GM21576 (cell line): ENCODE data around the gene ABCA13.
"Not testable (repeated sequence)": the region's sequence is repeated elsewhere in the genome, so short reads cannot be mapped to it uniquely, and the experiment has no call there.

Source experiments
- ATAC-seq: cut with Tn5 transposase; IDR thresholded peaks from one replicate; pipeline ENCODE4 v1.9.1; 2021; ENCODE audit warnings: mild to moderate bottlenecking, moderate library complexity; ENCODE audit not compliant: unreplicated experiment

The ABCA13 gene

DNA sequence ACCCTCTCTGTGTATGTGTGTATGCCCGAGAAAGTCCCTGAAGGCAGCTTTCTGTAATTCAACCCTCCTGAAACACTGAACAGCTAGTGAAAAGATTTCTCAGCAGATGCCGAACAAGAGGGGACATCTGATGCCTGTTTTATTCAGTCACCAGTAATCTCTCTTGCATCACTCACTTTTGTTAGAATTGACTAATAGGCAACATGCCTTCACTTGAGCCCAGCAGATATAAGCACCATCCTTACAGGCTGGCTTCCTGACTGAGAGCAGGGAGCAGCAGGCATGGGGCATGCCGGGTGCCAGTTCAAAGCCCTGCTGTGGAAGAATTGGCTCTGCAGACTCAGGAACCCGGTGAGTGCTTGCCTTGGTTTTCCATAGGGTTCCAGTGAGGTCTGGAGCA, at the start of gene ABCA13:
ABCA13 (plus strand) TSS at position 257 of the 400 bp plus-strand sequence; CDS start at position 283, 26 bp downstream.
- ATAC-seq = no peak

- no peak for ATAC-seq
Observed at GRCh38 chr7:48126037-48126436, 45.2 kb upstream of the ABCA13 start.

DNA sequence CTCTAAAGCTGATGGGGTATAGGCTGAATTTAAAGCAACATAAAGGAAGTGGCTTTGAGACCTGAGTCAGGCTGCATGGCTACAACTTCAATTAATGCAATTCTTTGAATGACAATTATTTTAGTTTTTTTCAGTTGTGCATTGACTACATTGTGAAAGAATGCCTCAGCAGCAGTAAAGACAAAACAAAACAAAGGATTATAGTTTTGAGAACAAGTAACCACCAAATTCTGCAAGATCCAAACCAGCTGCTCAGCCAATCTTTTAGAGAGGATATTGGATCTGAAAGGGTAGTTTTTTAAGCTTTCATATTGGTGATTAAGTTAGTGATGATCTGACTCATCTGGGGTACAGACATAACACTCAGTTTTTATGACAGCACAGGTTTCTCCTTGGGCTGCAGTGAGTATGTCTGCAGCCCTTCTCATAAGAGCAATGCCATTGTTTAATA, 40.6 kb upstream of the ABCA13 start:
- no peak for ATAC-seq

- no peak for ATAC-seq
Observed at GRCh38 chr7:48132792-48133191, 38.5 kb upstream of the ABCA13 start.

DNA sequence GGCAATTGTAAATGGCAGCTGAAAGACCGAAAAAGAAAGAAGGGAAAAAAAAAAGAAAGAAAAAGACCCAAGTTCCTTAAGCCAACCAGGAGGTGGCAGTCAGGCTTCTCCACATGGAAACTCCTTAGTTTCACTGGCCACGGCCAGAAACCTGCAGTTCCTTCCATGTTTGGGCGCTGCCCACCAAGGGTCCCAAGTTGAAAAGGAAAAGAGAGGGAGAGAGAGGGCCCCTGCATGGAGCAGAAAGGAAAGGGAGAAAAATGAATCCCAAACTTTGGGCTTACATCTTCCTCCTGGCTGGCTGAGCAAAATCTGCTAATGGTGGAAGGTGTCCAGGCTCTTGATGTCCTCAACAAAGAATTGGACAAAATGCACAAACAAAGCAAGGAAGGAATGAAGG, 31.8 kb upstream of the ABCA13 start:
- ATAC-seq = no peak

GRCh38 chr7:48140001-48140681, 31.1 kb upstream of the ABCA13 start:
- no peak for ATAC-seq

- no peak for ATAC-seq
Observed at GRCh38 chr7:48141521-48141920, 29.7 kb upstream of the ABCA13 start.

- ATAC-seq = no peak
Observed at GRCh38 chr7:48144291-48144768, 26.9 kb upstream of the ABCA13 start.

DNA sequence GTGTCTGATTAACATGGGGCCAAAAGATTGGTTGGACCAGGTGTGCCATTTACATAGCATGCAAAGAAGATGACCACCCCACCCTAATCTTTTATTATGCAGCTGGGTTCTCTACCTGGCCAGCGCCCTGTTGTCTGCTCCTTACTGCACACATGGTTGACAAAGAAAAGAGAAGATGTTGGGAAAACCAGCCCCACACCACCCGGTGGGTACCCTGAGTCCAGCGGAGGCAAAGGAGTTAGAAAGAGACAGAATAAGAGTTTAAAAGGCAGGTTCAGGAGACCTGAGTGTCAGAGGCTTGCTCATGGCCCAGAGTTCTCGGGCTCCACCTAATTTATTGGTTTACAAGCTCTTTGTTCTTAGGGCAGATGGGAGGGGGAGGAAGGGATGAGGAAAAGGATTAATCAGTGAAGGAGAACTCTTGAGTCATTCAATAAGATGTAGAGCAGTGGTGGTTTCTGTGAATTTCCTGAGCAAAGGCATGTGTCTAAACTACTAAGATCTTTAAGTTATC, 24.1 kb upstream of the ABCA13 start:
- no peak for ATAC-seq

DNA sequence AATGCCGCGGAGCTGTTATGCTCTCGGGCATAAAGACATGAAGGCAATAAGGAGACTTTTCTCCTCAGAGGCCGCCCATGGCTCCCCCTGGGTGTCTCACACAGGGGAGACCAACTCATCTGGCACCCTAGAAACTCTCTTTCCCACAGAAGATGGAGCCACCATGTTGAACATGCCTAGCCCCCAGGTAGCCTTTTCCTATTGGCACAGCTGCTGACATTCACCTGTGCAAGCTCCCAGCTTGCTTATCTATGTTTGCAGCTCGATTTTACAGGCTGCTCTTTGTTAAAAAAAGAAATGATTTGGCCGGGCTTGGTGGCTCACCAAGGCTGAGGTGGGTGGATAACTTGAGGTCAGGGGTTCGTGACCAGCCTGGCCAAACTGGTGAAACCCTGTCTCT, 23.6 kb upstream of the ABCA13 start:
- ATAC-seq = not testable (repeated sequence)

GRCh38 chr7:48148311-48148710, 22.9 kb upstream of the ABCA13 start:
- no peak for ATAC-seq

GRCh38 chr7:48149058-48149457, 22.2 kb upstream of the ABCA13 start:
- no peak for ATAC-seq

DNA sequence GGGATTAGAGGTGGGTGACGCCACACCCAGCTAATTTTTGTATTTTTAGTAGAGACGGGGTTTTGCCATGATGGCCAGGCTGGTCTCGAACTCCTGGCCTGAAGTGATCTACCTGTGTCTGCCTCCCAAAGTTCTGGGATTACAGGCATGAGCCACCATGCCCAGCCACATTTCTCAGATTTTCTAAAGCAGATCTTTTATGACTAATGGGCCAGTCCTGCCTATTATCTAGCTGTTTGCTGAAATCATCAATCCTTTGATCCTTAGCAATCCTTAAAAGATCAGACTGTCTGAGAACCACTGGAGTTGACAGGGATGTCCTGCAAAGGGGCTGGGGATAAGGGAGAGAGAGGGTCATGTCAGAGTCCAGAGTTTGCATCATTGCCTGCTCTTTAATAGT, 21.2 kb upstream of the ABCA13 start:
- ATAC-seq = no peak

DNA sequence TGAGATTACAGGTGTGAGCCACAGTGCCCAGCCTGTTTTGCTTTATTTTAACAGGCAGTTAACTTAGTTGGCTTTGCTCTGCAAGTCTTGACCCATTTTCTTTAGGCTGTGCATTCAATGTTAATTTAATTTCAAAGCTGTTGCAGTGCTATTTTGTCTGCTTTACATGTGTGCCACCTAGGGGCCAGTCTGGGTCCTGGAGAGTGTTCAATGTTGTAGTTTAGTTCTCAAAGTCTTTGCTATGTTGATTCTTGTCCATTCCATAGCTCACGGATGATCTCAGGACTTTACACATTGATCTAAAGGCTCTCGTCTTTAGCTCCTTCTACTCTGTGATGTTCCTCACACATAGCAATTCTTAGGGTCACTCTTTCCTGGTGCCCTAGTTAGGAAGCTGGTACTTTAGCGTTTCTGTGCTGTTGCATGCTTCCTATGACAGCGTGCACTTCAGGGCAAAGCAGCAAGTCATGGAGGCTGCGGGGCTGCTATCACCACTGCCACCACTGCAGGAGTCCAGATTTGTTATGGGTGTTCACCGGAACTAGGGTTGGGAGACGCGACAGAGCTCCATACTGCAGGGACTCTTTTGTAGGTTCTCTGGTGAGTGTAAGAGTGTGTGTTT, 16.4 kb upstream of the ABCA13 start:
- no peak for ATAC-seq

DNA sequence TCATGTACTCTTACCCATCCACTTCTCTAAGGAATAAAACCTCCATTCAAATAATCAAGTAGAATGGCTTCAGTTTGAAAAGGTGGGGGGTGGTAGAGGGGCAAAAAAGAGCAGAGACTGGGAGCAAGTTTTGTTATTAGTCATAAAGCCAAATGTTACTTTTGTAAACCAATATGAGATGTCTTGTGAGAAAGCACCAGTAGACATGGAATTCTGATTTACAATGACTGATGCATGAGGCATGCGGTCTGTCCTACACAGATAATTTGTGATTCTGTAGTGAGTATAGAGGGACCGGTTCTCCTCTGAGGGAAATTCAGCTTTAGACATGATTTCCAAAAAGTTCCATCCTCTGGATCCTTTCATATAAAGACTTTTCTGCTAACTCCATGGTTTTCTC, 12.9 kb upstream of the ABCA13 start:
- no peak for ATAC-seq

DNA sequence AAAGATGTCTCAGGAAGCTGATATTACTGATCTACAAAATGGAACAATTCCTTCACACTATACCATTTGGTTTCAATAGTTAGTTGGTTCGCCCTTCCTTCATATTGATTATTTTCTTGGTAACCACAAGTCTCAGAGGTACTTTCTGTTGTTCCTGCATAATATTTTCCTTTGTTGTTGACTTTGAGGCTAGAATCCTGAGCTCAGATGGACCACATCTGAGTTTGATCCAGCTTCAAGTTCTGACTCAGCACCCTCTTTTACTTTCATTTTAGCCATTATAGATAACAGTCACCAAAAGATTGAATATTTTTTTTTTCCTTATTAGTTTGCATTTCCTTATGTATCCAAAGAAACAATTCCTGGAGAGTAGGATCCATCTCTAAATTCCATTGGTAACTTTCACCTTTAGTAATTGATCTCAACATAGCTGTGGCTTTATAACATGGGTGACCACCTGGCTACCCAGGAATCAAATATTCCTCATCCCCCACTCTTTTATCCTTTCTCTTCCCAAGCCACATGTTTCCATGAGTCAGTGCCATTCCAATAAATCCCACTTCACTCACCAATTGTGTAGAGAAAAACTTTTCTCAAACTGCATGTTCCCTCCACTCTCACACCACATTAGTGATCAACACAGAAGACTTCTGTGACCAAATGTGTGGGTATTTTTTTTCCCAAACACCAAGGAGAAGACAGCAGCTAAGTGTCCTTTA, 9.7 kb upstream of the ABCA13 start:
- no peak for ATAC-seq

- no peak for ATAC-seq
Observed at GRCh38 chr7:48165157-48165556, 6.1 kb upstream of the ABCA13 start.

DNA sequence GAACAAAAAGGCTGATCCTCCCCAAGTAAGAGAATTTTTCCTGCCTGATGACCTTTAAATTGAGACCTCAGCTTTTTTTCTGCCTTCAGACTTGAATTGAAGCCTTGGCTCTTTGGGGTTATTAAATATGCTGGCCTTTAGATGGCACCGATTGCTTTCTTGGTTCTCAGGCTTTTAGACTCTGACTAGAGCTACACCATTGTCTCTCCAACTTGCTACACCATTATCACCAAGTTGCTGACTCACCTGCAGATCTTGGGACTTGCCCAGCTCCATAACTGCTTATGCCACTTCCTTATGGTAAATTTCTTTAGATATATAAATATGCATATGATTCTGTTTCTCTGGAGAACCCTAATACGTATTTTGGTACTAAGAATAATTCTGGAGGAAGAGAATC, 3.1 kb upstream of the ABCA13 start:
- no peak for ATAC-seq

DNA sequence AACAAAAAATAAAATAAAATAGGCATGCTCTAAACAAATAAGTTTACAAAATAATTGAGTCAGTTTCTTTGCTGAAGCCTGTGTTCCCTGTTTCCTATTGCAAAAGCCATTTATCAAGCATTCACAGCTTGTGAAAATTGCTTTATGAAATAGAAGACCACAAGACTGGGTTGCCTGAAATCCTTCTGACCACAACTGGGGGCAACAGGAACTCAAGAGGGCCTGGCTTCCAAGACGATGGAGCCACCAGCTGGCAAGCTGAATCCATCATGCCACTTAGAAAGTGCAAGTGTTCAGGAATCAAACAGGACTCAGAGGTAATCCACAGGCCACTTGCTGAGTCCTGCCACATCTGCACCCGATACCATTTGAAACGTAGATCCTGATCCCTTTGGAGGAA, 752 bp upstream of the ABCA13 start:
- ATAC-seq = no peak

DNA sequence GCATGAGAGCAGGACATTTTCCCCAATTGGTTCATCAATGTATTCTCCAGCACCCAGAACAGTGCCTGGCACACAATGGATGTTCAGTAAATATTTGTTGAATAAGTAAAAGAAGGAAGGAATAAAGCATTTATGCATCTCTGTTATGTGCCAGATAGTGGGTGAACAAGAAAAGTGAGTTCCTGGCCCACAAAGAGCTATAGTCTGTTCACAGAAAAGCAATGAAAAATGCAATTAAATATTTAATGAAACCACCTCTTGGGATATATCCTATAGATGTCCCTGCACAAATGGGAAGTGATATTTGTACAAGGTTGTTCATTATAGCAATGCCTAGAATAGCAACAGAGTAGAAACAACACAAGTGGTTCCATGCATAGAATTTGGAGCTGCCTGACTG, 2.1 kb downstream of the ABCA13 start:
- ATAC-seq = no peak

- ATAC-seq = no peak
Observed at GRCh38 chr7:48173756-48174382, 2.6 kb downstream of the ABCA13 start.
